Femur (tissue), 1 donor: ENCODE data around the gene ENO3.

Experiments used
- DNase-seq: peaks from one replicate; pipeline ENCODE4 v3.0.0-alpha.2; 2017

The ENO3 gene

GRCh38 chr17:4978726-4979125, 27.8 kb downstream of the ENO3 start:
- no peak for DNase-seq

GRCh38 chr17:4980644-4981216, 29.8 kb downstream of the ENO3 start:
- DNase-seq: no peak

- DNase-seq: no peak
Measured at GRCh38 chr17:4982305-4982704, 31.4 kb downstream of the ENO3 start.

GRCh38 chr17:4986403-4986802, 35.5 kb downstream of the ENO3 start:
- DNase-seq: no peak

GRCh38 chr17:4986951-4987766, 36.2 kb downstream of the ENO3 start, which contains the start of gene CAMTA2:
CAMTA2 (minus strand) TSS chr17:4987675; CDS start chr17:4986222, 1,453 bp downstream.
- peak; percentile 92 for DNase-seq

GRCh38 chr17:4987767-4988567, 37.0 kb downstream of the ENO3 start:
- DNase-seq: peak; percentile 68

- DNase-seq: no peak
Measured at GRCh38 chr17:4994081-4994595, 43.2 kb downstream of the ENO3 start.

GRCh38 chr17:4997302-4998026, 46.5 kb downstream of the ENO3 start, which contains the start of the genes INCA1 and KIF1C:
INCA1 (minus strand) TSS chr17:4997522; CDS start chr17:4994437, 3,085 bp downstream.
KIF1C (plus strand) TSS chr17:4997950; CDS start chr17:5000247, 2,297 bp downstream.
- peak; percentile 95 for DNase-seq

GRCh38 chr17:4998027-4998731, 47.3 kb downstream of the ENO3 start:
- peak; percentile 65 for DNase-seq

GRCh38 chr17:4998732-4999429, 48.0 kb downstream of the ENO3 start:
- no peak for DNase-seq

- DNase-seq: no peak
Measured at GRCh38 chr17:4999430-5000093, 48.6 kb downstream of the ENO3 start.

GRCh38 chr17:5000237-5000639, 49.3 kb downstream of the ENO3 start:
- DNase-seq: peak; percentile 70

- DNase-seq: no peak
Measured at GRCh38 chr17:5002121-5002788, 51.3 kb downstream of the ENO3 start.

GRCh38 chr17:5003214-5003867, 52.4 kb downstream of the ENO3 start:
- DNase-seq: no peak
